ENCODE results near the gene CASP8.

The CASP8 gene

GRCh38 chr2:201264472-201265173 is 4.3 kb downstream of the CASP8 start:
- Histone ChIP-seq H3K4me1 (ENCODE audit: control insufficient read depth, insufficient read depth, low read length) (no peaks in the 10 kb centered on the region), H3K9ac (ENCODE audit: low read length) (no peak overlapping the region), H3K27me3 (ENCODE audit: control insufficient read depth, insufficient read depth, low read length) (no peaks in the 10 kb centered on the region), H3K27ac (ENCODE audit: low read depth, low read length) (no peak overlapping the region), H3K36me3 (ENCODE audit: control insufficient read depth, insufficient read depth, low read length) (no peaks in the 10 kb centered on the region), H3K4me3 (ENCODE audit: low read length) (no peak overlapping the region)

- Histone ChIP-seq H3K27me3 (ENCODE audit: control insufficient read depth, insufficient read depth, low read length) (no peaks in the 10 kb centered on the region), H3K4me3 (ENCODE audit: low read length) (no peak overlapping the region), H3K36me3 (ENCODE audit: control insufficient read depth, insufficient read depth, low read length) (no peaks in the 10 kb centered on the region), H3K4me1 (ENCODE audit: control insufficient read depth, insufficient read depth, low read length) (no peaks in the 10 kb centered on the region), H3K27ac (ENCODE audit: low read depth, low read length) (no peak overlapping the region), H3K9ac (ENCODE audit: low read length) (no peak overlapping the region)
Observed at GRCh38 chr2:201266629-201267028, 6.3 kb downstream of the CASP8 start.

- Histone ChIP-seq H3K27me3 (ENCODE audit: control insufficient read depth, insufficient read depth, low read length) (no peaks in the 10 kb centered on the region), H3K36me3 (ENCODE audit: control insufficient read depth, insufficient read depth, low read length) (no peaks in the 10 kb centered on the region), H3K4me3 (ENCODE audit: low read length) (no peak overlapping the region), H3K9ac (ENCODE audit: low read length) (no peak overlapping the region), H3K4me1 (ENCODE audit: control insufficient read depth, insufficient read depth, low read length) (no peaks in the 10 kb centered on the region), H3K27ac (ENCODE audit: low read depth, low read length) (no peak overlapping the region)
Observed at GRCh38 chr2:201267278-201268030, 7.1 kb downstream of the CASP8 start.

- Histone ChIP-seq H3K27ac (ENCODE audit: low read depth, low read length) (no peak overlapping the region), H3K4me3 (ENCODE audit: low read length) (no peak overlapping the region), H3K36me3 (ENCODE audit: control insufficient read depth, insufficient read depth, low read length) (no peaks in the 10 kb centered on the region), H3K27me3 (ENCODE audit: control insufficient read depth, insufficient read depth, low read length) (no peaks in the 10 kb centered on the region), H3K4me1 (ENCODE audit: control insufficient read depth, insufficient read depth, low read length) (no peaks in the 10 kb centered on the region), H3K9ac (ENCODE audit: low read length) (no peak overlapping the region)
Observed at GRCh38 chr2:201269764-201270163, 9.4 kb downstream of the CASP8 start.

- Histone ChIP-seq H3K36me3 (ENCODE audit: control insufficient read depth, insufficient read depth, low read length) (no peaks in the 10 kb centered on the region), H3K4me1 (ENCODE audit: control insufficient read depth, insufficient read depth, low read length) (no peaks in the 10 kb centered on the region), H3K27me3 (ENCODE audit: control insufficient read depth, insufficient read depth, low read length) (no peaks in the 10 kb centered on the region), H3K27ac (ENCODE audit: low read depth, low read length) (no peak overlapping the region), H3K4me3 (ENCODE audit: low read length) (no peak overlapping the region), H3K9ac (ENCODE audit: low read length) (no peak overlapping the region)
Observed at GRCh38 chr2:201270293-201271001, 10.1 kb downstream of the CASP8 start.

- H3K27me3 ChIP-seq (ENCODE audit: control insufficient read depth, insufficient read depth, low read length) = no peaks in the 10 kb centered on the region
- H3K36me3 ChIP-seq (ENCODE audit: control insufficient read depth, insufficient read depth, low read length) = peaks cover 2% of the 10 kb centered on the region
- no peak overlapping the region for H3K4me3 ChIP-seq (ENCODE audit: low read length)
- no peak overlapping the region for H3K27ac ChIP-seq (ENCODE audit: low read depth, low read length)
- H3K9ac ChIP-seq (ENCODE audit: low read length) = no peak overlapping the region
- H3K4me1 ChIP-seq (ENCODE audit: control insufficient read depth, insufficient read depth, low read length) = no peaks in the 10 kb centered on the region
Observed at GRCh38 chr2:201271917-201272316, 11.6 kb downstream of the CASP8 start.

- peaks cover 2% of the 10 kb centered on the region for H3K36me3 ChIP-seq (ENCODE audit: control insufficient read depth, insufficient read depth, low read length)
- no peak overlapping the region for H3K27ac ChIP-seq (ENCODE audit: low read depth, low read length)
- no peak overlapping the region for H3K4me3 ChIP-seq (ENCODE audit: low read length)
Observed at GRCh38 chr2:201273330-201273983, 13.1 kb downstream of the CASP8 start.

GRCh38 chr2:201275069-201275468 is 14.7 kb downstream of the CASP8 start:
- H3K4me3 ChIP-seq (ENCODE audit: low read length) = no peak overlapping the region
- H3K27me3 ChIP-seq (ENCODE audit: control insufficient read depth, insufficient read depth, low read length) = no peaks in the 10 kb centered on the region
- H3K36me3 ChIP-seq (ENCODE audit: control insufficient read depth, insufficient read depth, low read length) = peaks cover 2% of the 10 kb centered on the region
- H3K9ac ChIP-seq (ENCODE audit: low read length) = no peak overlapping the region
- H3K27ac ChIP-seq (ENCODE audit: low read depth, low read length) = no peak overlapping the region
- H3K4me1 ChIP-seq (ENCODE audit: control insufficient read depth, insufficient read depth, low read length) = no peaks in the 10 kb centered on the region

More at GRCh38 chr2:201273330-201273983, 13.1 kb downstream of the CASP8 start:
- Histone ChIP-seq H3K9ac (ENCODE audit: low read length) (no peak overlapping the region), H3K4me1 (ENCODE audit: control insufficient read depth, insufficient read depth, low read length) (no peaks in the 10 kb centered on the region), H3K27me3 (ENCODE audit: control insufficient read depth, insufficient read depth, low read length) (no peaks in the 10 kb centered on the region)

DNA sequence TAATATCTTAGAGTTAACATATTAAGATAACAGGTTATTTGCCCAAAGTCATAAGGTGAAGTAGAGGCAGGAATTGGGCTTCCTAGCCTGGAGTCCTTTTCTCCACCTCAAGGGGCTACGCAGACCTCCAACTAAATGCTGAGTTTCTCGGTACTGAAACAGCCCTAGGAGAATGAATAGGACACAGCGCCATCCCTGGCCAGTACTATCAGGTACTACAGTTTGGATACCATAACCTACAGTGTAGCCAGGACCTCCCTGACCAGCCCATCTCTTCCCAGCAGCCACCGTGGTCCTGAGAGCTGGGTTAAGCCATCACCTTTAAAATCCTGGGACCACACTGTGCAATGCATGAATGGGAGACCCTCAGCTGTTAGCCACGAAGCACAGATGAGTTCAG is 15.7 kb downstream of the CASP8 start:
- Histone ChIP-seq H3K27me3 (ENCODE audit: control insufficient read depth, insufficient read depth, low read length) (no peaks in the 10 kb centered on the region), H3K4me3 (ENCODE audit: low read length) (no peak overlapping the region), H3K9ac (ENCODE audit: low read length) (no peak overlapping the region), H3K27ac (ENCODE audit: low read depth, low read length) (no peak overlapping the region), H3K4me1 (ENCODE audit: control insufficient read depth, insufficient read depth, low read length) (no peaks in the 10 kb centered on the region), H3K36me3 (ENCODE audit: control insufficient read depth, insufficient read depth, low read length) (peaks cover 2% of the 10 kb centered on the region)

- Histone ChIP-seq H3K36me3 (ENCODE audit: control insufficient read depth, insufficient read depth, low read length) (peaks cover 2% of the 10 kb centered on the region), H3K9ac (ENCODE audit: low read length) (no peak overlapping the region), H3K4me3 (ENCODE audit: low read length) (no peak overlapping the region), H3K27me3 (ENCODE audit: control insufficient read depth, insufficient read depth, low read length) (no peaks in the 10 kb centered on the region), H3K27ac (ENCODE audit: low read depth, low read length) (no peak overlapping the region), H3K4me1 (ENCODE audit: control insufficient read depth, insufficient read depth, low read length) (no peaks in the 10 kb centered on the region)
Observed at GRCh38 chr2:201276511-201276910, 16.2 kb downstream of the CASP8 start.

GRCh38 chr2:201279079-201279478 is 18.7 kb downstream of the CASP8 start:
- H3K4me1 ChIP-seq (ENCODE audit: control insufficient read depth, insufficient read depth, low read length) = no peaks in the 10 kb centered on the region
- H3K36me3 ChIP-seq (ENCODE audit: control insufficient read depth, insufficient read depth, low read length) = peaks cover 2% of the 10 kb centered on the region
- H3K9ac ChIP-seq (ENCODE audit: low read length) = no peak overlapping the region
- H3K4me3 ChIP-seq (ENCODE audit: low read length) = no peak overlapping the region
- H3K27ac ChIP-seq (ENCODE audit: low read depth, low read length) = no peak overlapping the region
- no peaks in the 10 kb centered on the region for H3K27me3 ChIP-seq (ENCODE audit: control insufficient read depth, insufficient read depth, low read length)

Data from rectal smooth muscle tissue (tissue), 1 donor.